Measurements from ENCODE around the gene MOCS1.
A peak's percentile ranks its signal among the peaks of the same experiment; 100 is the strongest.

MOCS1 gene

GRCh38 chr6:39865011-39865888, 69.0 kb downstream of the MOCS1 start:
- peak; percentile 5 to 15 for DNase-seq

GRCh38 chr6:39861663-39862062, 72.6 kb downstream of the MOCS1 start:
- DNase-seq: no peak

GRCh38 chr6:39859025-39859424, 75.2 kb downstream of the MOCS1 start:
- DNase-seq: no peak

GRCh38 chr6:39855356-39855995, 78.8 kb downstream of the MOCS1 start:
- no peak for DNase-seq

Data from NCI-H187 (cell line).